Liver (tissue), 9 donors: Measurements from ENCODE around the gene NPHS2. TPM values are rescaled to one million over a fixed set of nuclear protein-coding genes. Genes with fewer than 3 reads are reported as not detected.

Experiments used
- DNase-seq: peaks from one replicate; pipeline ENCODE4 v3.0.0-alpha.2; 2017; ENCODE audit warnings: low spot score
- H3K27ac ChIP-seq, 2 donors: one replicate each; pipeline ENCODE4 v1.7.0; 2013; ENCODE audit warnings: inconsistent platforms in 2 of 2, low read length in 2 of 2, control low read depth in 1 of 2, low read depth in 1 of 2, mild to moderate bottlenecking in 1 of 2
- H3K27me3 ChIP-seq, 4 donors: one replicate each; pipeline versions ENCODE4 v1.6.1 to v1.7.0; 2013; ENCODE audit warnings: low read length in 3 of 4, inconsistent platforms in 1 of 4, mild to moderate bottlenecking in 1 of 4, moderate library complexity in 1 of 4; ENCODE audit not compliant: control insufficient read depth in 4 of 4, insufficient read depth in 4 of 4
- H3K36me3 ChIP-seq, 4 donors: one replicate each; pipeline versions ENCODE4 v1.6.1 to v1.7.0; 2013; ENCODE audit warnings: low read length in 3 of 4, mild to moderate bottlenecking in 3 of 4, low read depth in 1 of 4, moderate library complexity in 1 of 4; ENCODE audit not compliant: control insufficient read depth in 4 of 4, insufficient read depth in 3 of 4
- H3K4me1 ChIP-seq, 4 donors: one replicate each; pipeline versions ENCODE4 v1.6.1 to v1.7.0; 2013; ENCODE audit warnings: low read length in 3 of 4, mild to moderate bottlenecking in 3 of 4, moderate library complexity in 1 of 4; ENCODE audit not compliant: control insufficient read depth in 4 of 4, insufficient read depth in 4 of 4
- H3K4me3 ChIP-seq, 3 donors: one replicate each; pipeline versions ENCODE4 v1.6.1 to v1.7.0; 2013; ENCODE audit warnings: low read length in 3 of 3, control low read depth in 1 of 3, low read depth in 1 of 3, mild to moderate bottlenecking in 1 of 3
- H3K9ac ChIP-seq, 2 donors: one replicate each; pipeline ENCODE4 v1.7.0; 2013; ENCODE audit warnings: low read length in 2 of 2, mild to moderate bottlenecking in 2 of 2, moderate library complexity in 2 of 2, control low read depth in 1 of 2, low read depth in 1 of 2
- H3K9me3 ChIP-seq, 4 donors: one replicate each; pipeline versions ENCODE4 v1.6.1 to v1.7.0; 2013; ENCODE audit warnings: low read length in 3 of 4; ENCODE audit not compliant: control insufficient read depth in 4 of 4
- FOXA1 ChIP-seq: IDR thresholded peaks from 2 replicates; pipeline ENCODE4 v1.6.1; 2016; ENCODE audit warnings: antibody characterized with exemption
- FOXA2 ChIP-seq: IDR thresholded peaks from 2 replicates; pipeline ENCODE4 v1.6.1; 2016; ENCODE audit warnings: antibody characterized with exemption
- GABPA ChIP-seq, 2 donors: IDR thresholded peaks in 1 of 2; conservative IDR thresholded peaks in 1 of 2; 2 replicates each; pipeline ENCODE4 v1.6.1; 2016; ENCODE audit warnings: antibody characterized with exemption in 2 of 2, mild to moderate bottlenecking in 1 of 2, moderate library complexity in 1 of 2
- HNF4A ChIP-seq, 2 donors: conservative IDR thresholded peaks; 2 replicates each; pipeline ENCODE4 v1.6.1; 2016; ENCODE audit warnings: antibody characterized with exemption in 2 of 2, mild to moderate bottlenecking in 2 of 2
- JUND ChIP-seq, 2 donors: IDR thresholded peaks; 2 replicates each; pipeline ENCODE4 v1.6.1; 2016; ENCODE audit warnings: antibody characterized with exemption in 2 of 2
- RAD21 ChIP-seq, 2 donors: IDR thresholded peaks; 2 replicates each; pipeline ENCODE4 v1.6.1; 2016; ENCODE audit warnings: antibody characterized with exemption in 2 of 2, mild to moderate bottlenecking in 2 of 2
- REST ChIP-seq: IDR thresholded peaks from 2 replicates; pipeline ENCODE4 v1.6.1; 2016; ENCODE audit warnings: antibody characterized with exemption, mild to moderate bottlenecking
- RXRA ChIP-seq, 2 donors: IDR thresholded peaks; 2 replicates each; pipeline ENCODE4 v1.6.1; 2017 to 2018; ENCODE audit warnings: antibody characterized with exemption in 2 of 2, mild to moderate bottlenecking in 1 of 2
- TAF1 ChIP-seq: conservative IDR thresholded peaks from 2 replicates; pipeline ENCODE4 v1.6.1; 2016; ENCODE audit warnings: antibody characterized with exemption, mild to moderate bottlenecking
- YY1 ChIP-seq: IDR thresholded peaks from 2 replicates; pipeline ENCODE4 v1.6.1; 2016; ENCODE audit warnings: antibody characterized with exemption, mild to moderate bottlenecking
- WGBS: extraction: QIAGEN DNeasy Blood & Tissue Kit; methylation state at CpG from one replicate; pipeline ENCODE4 v1.1.7; 2013; 5-methylcytosine and 5-hydroxymethylcytosine counted together
- polyA plus RNA-seq, 2 donors: library from polyadenylated mRNA; stranded (reverse) in 1 of 2; unstranded in 1 of 2; fragments of 200-250 nt in 1 of 2; fragments of >200 nt in 1 of 2; fragmentation: Nextera tagmentation in 1 of 2; extraction: Ambion mirVana in 1 of 2; gene quantifications; one replicate each; pipeline versions ENCODE4 v1.2.1 to v1.2.3, GENCODE V29; 2013 to 2015
- total RNA-seq, 2 donors: library from RNA; depleted of rRNA; stranded (reverse); fragments of >200 nt; gene quantifications; one replicate each; pipeline ENCODE4 v1.2.3, GENCODE V29; 2014
- donor health status: healthy.
- donor health status: healthy.
- donor health status: healthy.
- donor health status: healthy.
- donor health status: healthy.

The NPHS2 gene
- total and polyA plus RNA-seq, 4 donors: not detected

GRCh38 chr1:179548666-179549367, 26.9 kb downstream of the NPHS2 start:
- WGBS: 53% methylated on average over 3 of the region's 3 CpGs
- H3K36me3 ChIP-seq: no peaks in the 10 kb centered on the region
- TF ChIP-seq RAD21 (IDR thresholded peaks at IDR 0.05): no peak
- TF ChIP-seq GABPA (IDR thresholded peaks at IDR 0.05 in 1 of 2, conservative IDR thresholded peaks at IDR 0.05 in 1 of 2): no peak
- no peak for TF ChIP-seq RXRA (IDR thresholded peaks at IDR 0.05)
- no peaks in the 10 kb centered on the region for H3K9me3 ChIP-seq
- peaks cover 0 to 2% (median 0%) of the 10 kb centered on the region in 4 donors for H3K27me3 ChIP-seq
- DNase-seq: no peak
- H3K9ac ChIP-seq: no peak overlapping the region
- H3K4me1 ChIP-seq: no peaks in the 10 kb centered on the region
- H3K27ac ChIP-seq: no peak overlapping the region
- no peak overlapping the region for H3K4me3 ChIP-seq

- TF ChIP-seq REST (no peak), FOXA1 (no peak), HNF4A (conservative IDR thresholded peaks at IDR 0.05) (no peak), YY1 (no peak), FOXA2 (no peak), JUND (IDR thresholded peaks at IDR 0.05) (no peak)
- 83% methylated on average over 2 of the region's 2 CpGs for WGBS
Measured at GRCh38 chr1:179547021-179547535, 28.7 kb downstream of the NPHS2 start.

GRCh38 chr1:179545321-179545720, 30.4 kb downstream of the NPHS2 start:
- no peaks in the 10 kb centered on the region for H3K4me1 ChIP-seq
- WGBS: 79% methylated on average over 3 of the region's 3 CpGs
- no peak overlapping the region for H3K27ac ChIP-seq
- H3K4me3 ChIP-seq: no peak overlapping the region
- no peaks in the 10 kb centered on the region for H3K9me3 ChIP-seq
- no peaks in the 10 kb centered on the region for H3K36me3 ChIP-seq
- H3K9ac ChIP-seq: no peak overlapping the region
- no peaks in the 10 kb centered on the region for H3K27me3 ChIP-seq
- TF ChIP-seq FOXA2: no peak
- no peak for TF ChIP-seq TAF1
- no peak for DNase-seq

More at GRCh38 chr1:179547021-179547535, 28.7 kb downstream of the NPHS2 start:
- Histone ChIP-seq H3K4me1 (no peaks in the 10 kb centered on the region), H3K4me3 (no peak overlapping the region), H3K36me3 (no peaks in the 10 kb centered on the region), H3K9ac (peak overlapping the region in 1 of 2 donors; percentile 14), H3K27ac (no peak overlapping the region), H3K27me3 (peaks cover 0 to 2% (median 0%) of the 10 kb centered on the region in 4 donors), H3K9me3 (no peaks in the 10 kb centered on the region)
- DNase-seq: no peak
